ENCODE measurements around the gene ZNF618.

Gene ZNF618

DNA sequence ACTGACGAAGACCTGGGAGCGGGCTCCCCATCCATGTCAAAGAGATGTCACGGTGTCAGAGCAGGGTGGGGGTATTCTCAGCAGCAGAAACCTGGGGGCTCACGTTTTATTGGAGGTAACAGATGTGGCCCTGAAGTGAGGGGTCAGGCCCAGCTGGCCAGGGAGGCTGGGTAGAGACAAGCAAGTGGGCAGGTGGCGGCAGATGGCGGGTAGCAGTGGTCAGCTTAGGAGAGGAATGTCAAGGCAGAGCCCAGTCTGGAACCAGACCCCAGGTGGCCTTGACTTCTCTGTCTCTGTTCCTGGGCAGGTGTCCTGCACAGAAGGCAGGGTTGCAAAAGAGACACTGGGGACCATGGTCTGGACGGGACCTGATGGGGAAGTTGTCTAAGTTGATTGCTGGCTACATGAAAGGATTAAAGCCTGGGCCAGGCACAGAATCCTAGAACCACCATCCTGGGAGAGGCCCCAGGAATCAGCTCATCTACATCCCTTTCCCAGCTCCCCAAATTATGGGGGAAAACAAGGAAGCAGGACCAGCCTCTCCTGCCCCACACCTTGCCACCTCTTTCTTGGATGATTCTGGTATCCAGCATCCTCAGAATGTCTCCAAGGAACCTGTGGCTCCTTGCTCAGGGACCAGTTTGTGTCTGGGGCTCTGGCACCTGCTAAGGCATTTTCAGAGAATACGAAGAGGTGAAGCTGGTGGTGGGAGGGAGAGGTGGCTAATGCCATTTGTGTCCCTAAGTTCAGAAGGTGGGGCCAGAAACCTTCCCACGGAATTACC lies 129.5 kb downstream of the ZNF618 start:
- DNase-seq = no peak

DNA sequence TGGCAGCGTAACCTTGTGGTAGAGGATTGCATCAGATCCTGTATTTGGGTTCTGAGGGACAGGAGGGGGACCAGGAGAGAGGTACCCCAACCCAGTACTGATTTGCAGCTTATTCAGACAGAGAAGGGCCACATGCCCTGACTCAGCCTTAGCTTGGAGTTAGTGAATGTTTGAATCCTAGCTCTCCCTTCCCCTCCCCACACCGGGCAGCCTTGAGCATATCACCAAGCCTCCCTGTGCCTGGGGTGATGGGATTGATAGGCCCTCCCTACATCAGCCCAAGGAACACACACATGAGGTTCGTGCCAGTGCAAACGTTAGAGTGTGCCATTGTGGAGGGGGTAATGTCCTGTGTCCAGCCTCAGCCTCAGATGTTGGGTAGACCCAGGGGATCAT lies 130.0 kb downstream of the ZNF618 start:
- no peak for DNase-seq

DNA sequence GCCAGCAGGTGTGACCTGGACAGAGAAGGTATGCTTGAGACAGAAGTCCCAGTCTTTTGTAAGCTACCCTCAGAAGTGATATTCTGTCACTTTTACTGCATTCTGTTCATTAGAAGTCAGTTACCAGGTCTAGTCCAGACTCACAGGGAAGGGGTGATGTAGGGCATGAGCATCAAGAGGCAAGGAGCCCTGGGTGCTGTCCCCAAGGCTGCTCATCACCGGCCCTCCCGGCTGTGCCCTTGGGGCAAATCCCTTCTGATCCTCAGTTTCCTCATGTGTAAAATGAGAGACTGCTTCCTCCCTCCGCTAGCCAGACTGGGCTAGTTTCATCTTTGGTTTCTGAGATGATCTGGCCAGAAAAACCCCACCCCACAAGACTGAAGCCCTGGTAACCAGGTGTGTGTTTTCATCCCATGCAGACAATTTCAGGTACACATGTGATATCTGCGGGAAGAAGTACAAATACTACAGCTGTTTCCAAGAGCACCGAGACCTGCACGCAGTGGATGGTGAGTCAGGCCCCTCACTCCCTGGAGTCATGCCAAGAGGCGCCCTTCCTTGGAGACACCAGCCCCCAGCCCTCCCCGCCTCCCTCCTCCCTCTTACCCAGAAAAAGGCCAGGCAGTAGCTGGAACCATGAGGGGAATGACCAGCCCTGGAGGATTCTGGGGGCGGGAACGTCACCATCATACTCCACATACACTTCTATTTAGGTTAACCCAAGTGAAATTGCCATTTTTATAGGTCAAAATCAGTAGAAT lies 131.0 kb downstream of the ZNF618 start:
- no peak for DNase-seq

DNA sequence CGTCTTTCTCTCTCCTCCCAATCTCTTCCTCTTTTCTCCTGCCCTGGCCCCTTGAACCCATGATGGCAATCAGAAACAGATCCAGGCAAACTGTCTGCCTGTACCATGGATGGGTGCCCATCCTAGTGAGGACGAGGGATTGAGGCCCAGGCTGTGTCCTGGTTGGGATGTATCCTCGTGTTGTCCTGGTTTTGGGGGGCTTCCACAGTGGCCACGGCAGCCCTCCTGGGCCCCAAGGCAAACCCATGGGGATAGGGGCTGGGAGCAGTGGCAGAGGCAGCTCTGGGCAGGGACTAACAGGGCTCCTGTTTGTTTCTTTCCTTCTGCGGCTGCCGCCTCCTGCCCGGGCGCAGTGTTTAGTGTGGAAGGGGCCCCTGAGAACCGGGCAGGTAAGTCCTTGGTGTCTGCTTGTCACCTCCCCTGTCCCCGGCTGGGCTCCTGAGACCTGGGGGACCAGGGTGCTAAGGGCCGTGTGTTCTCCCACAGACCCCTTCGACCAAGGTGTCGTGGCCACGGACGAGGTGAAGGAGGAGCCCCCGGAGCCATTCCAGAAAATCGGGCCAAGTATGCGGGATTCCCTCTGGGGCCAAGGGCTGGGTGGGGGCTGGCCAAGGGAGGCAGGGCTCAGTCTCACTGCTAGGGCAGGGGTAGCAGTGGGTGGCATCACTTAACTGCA lies 132.0 kb downstream of the ZNF618 start:
- DNase-seq = no peak

DNA sequence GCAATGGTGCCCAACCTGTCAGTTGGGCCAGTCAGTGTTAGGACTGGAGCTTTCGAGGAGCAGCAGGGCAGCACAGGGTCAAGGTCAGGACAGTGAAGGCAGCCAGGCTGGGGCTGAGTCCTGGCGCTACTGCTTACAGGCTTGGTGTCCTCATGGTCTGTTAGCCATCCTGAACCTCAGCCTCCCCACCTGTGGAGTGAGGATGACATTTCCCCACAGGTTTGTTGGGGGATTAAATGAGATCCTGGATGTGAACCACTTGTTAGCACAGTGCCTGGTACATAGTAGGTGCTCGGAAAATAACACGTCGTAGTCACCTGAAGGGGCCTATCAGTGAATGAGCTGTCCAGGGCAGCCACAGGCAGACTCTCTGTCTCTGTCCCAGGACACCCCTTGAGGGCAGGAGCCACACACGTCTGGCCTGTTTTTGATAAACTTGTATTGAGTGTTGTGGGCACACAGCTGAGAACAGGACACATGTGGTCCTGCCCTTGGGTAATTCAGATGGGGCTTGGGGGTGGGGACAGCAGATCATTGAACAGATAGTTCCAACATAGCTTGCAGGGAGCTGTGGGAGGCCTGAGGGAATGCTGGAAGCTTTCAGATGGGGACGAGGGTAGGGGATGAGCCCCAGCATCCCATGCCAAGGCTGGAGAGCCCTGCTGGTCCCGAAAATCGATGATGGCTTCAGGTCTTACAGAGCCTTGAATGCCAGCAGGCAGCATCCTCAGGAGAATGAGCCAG lies 132.7 kb downstream of the ZNF618 start:
- no peak for DNase-seq

DNA sequence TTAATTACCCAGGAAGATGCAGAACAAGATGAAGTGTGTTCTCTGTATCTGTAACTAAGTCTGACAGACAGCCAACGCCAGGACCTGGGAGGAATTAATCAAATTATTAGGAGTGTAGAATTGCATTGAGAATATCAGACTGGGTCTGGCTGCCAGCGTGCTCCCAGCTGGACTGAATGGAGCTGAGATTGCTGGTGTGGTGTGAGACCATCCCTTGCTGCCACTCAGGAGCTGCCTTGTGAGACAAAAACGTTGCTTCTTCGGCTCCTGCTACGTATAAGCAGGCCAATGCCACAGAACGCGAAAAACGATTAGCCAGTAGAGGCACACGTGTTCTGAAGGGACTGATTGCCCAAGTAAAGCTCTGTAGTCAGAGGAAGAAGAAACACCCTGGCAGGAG lies 135.2 kb downstream of the ZNF618 start:
- DNase-seq = no peak

DNA sequence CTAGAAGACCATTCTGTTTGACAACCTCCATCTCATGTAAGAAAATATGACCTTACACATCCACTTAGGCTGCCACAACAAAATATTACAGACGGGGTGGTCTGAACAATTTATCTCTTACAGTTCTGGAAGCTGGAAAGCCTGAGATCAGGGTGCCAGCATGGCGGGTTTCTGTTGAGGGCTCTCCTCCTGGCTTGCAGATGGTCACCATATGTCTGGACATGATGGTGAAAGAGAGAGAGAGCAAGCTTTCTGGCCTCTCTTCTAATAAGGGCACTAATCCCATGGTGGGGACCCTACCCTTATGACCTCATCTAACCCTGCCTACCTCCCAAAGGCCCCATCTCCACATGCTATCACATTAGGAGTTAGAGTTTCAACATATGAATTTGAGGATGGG lies 136.0 kb downstream of the ZNF618 start:
- no peak for DNase-seq

DNA sequence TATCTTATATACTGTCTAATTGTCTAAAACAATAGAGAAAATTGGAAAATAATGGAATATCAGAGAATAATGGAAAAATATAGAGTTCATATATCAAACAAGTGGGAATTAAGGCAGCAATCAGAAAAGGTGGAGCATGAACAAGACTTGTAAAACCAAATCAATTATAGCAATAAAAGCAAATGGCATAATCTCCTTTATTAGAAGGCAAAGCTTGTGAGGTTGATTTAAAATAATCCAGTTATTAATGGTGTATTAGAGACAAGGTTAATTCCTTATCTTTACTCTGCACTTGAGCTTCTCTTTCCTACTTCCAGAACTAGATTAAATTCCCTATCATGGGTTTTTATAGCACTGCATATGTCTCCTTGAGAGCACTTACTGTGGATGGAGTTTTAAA lies 137.9 kb downstream of the ZNF618 start:
- DNase-seq = no peak

DNA sequence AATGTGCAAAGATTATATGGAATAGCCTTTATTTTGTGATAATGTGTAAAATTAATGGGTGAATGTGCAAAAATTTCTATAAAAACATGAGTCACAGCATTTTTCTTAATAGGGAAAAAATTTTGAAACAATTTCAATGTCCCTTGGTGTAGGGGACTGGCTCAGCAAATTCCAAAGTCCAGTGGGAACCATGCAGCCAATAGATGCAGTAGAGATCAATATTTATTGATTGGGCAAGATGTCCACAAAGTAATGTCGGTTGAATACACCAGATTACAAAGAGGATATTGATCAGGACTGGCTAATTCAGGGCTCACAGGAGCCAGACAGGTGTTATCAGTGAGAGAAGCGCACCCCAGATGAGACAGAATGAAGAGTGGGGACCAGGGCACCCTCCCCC lies 139.5 kb downstream of the ZNF618 start:
- DNase-seq = no peak

DNA sequence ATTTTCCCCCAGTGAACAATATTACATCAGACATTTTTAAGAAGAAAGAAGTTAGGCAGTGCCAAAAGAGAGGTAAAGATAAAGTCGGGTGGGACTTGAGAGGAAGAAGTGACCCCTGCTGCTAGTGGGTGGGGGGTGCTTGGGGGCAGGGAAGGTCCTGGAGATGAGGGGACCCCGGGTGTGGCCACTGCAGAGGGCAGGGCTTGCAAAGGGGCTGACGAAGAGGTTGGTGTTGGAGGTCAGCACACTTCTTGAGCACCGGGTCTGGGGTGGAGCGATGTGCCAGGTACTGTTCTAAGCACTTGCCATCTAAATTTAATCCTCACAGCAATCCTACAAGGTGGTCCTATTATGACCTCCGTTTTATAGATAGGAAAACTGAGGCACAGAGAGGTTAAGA lies 140.0 kb downstream of the ZNF618 start:
- DNase-seq = no peak

DNA sequence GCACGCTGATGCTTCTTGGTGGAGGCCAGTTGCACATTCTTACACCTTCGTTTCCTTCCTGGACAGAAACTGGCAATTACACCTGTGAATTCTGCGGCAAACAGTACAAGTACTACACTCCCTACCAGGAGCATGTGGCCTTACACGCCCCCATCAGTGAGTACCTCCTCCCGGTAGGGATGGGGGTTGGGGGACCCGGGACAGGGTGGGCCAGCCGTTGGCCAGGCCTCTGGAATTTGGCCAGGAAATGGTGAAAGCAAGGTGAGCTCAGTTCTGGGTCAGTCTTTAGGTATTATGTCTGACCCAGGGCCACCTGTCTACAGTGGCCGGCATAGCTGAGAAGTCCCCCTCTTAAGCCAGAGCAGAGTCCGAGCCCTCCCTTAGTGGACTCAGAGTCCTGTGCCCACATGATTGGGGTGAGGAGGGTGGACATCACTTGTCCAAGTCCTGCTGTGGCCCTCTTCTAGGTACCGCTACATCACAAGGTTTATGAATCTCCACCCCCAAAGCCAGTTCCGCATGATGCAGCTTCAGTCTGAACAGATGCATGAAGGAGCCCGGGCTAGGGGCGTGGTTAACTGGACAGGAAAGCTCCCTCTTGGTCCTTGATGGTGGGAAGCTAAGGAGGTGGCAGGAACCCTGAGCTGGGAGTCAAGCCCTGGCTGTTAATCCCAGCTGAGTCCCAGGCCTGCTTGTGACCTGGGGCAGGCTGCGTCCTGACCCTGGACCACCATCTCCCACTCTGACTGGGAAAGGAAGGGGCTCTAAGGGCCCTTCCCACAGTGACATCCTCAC lies 140.7 kb downstream of the ZNF618 start:
- no peak for DNase-seq

DNA sequence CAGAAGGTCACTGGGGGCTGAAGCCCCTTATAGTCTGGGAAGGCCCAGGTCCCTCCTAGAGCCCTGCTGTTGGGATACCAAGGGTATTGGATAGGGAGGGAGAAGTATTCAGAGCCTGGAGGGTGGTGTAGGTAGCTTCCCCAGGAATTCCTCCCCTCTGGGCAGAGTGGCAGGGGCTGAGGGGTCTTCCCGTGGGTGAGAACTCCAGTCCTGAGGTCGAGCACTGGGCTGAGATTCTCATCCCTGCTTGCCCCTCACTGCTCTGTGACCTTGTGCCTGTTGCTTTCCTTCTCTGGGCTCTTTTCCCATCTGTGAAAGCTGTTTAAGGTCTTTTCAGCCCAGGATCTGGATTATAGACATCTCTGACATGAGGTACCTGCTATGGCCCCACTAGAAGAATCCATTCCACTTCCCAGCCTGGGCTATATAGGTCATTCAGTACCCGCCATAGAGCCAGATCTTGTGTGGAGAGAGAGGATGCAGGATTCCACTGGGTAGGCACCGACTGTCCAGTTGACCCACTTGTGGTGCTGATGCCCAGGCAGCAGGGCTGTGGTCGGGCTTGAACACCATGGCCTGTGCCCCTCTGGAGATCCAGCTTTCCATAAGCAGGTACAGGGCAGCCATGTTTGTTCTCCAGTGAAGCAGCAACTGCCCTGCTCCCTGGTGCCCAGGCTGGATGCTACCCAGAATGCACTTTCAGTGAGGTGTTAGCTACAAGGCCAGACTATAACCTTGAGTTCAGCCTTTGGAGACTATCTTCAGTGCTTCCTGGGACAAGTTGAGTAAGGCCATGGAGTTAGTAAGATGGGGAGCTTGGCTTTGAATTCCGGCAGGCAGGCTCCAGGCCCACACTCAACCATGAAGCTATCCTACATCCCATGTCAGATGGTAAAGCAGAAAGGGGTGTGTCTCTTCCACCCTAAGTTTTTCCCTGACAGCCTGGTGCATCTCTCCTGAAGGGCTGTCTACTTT lies 141.9 kb downstream of the ZNF618 start:
- no peak for DNase-seq

DNA sequence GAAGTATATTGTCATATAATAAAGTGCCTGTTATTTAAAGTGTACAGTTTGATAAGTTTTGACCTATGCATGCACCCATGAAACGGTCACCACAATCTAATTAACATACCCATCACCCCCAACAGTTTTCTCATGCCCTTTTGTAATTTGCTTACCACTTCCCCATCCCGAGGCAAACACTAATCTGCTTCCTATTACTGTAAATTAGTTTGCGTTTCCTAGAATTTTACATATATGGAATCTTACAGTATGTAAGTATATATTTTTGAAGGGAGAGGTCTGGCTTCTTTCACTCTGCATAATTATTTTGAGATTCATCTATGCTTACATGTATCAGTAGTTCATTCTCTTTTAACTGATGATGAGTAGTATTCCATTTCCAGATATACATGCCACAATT lies 145.5 kb downstream of the ZNF618 start:
- no peak for DNase-seq

DNA sequence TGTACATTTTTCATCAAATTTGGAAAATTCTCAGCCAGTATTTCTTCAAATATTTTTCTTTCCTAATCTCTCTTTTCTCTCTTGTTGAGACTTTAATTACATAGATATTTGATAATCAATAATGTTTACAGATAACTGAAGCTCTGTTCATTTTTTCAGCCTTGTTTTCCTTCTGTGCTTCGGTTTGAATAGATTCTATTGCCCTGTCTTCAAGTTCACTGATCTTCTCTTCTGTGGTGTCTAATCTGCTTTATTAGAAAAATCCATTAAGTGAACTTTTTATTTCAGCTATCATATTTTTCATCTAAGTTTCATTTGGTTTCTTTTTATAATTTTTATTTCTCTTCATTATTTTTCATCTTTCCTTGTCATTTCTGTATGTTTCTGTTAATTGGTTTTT lies 147.9 kb downstream of the ZNF618 start:
- DNase-seq = no peak

DNA sequence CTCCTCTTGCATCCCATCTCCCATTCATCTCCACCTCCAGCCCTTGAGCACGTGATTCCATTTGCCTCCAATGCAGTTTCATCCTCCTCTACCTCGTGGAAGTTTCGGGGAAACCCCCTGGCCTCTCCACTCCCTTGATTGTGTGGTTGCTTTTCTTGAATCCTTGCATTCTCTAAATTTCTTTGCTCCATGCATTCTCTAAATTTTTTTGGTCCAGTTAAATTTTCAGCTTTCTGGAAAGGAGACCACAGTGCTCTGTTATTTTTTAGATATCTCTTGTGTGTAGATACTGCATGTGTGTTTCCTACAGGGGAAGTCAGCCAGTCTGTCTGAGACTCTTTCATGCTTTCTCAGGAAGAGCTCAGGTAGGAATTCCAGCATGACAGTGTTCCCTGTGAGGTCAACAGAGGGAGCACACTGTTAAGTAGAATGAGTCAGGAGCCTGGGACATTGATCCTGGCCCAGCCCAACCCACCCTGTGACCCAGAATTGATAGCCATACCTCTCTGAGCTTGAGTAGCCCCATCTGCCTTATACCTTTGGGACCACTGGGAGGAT lies 149.2 kb downstream of the ZNF618 start:
- no peak for DNase-seq

DNA sequence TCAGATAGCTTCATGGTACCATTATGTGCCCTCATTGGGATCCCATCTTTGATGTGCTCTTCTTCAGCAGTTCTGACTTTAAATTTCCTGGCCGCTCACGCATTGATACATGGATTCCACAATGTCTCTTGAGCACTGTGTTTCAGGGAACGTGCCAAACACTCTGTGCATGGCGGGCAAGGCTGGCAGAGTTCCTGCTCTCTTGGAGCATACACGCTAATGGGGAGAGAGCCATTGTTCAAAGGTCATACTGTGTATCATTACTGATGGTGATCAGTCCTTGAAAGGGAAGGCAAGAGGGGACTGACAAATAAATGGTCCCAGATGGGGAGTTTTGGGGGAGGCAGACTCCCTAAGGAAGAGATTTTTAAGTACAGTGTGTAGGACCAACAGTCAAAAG lies 149.7 kb downstream of the ZNF618 start:
- no peak for DNase-seq

DNA sequence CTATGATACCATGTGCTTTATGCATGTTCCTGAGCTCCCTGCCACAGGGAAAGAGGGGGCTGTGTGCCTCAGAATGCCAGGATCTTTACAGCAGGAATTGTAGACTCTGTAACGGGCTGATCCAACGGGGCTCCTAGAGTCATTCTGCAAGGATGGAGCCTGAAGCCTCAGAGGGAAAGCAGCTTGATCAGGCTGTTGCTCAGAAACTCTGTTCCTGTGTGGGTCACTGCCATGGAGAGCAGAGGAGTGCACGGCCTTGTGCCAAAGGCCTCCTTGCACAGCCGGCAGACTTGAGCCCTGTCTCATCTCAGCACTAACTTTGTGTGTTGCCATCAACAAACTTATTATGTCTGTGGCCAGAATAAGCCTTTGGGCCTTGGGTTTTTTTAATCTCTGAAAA lies 150.2 kb downstream of the ZNF618 start:
- DNase-seq = no peak

DNA sequence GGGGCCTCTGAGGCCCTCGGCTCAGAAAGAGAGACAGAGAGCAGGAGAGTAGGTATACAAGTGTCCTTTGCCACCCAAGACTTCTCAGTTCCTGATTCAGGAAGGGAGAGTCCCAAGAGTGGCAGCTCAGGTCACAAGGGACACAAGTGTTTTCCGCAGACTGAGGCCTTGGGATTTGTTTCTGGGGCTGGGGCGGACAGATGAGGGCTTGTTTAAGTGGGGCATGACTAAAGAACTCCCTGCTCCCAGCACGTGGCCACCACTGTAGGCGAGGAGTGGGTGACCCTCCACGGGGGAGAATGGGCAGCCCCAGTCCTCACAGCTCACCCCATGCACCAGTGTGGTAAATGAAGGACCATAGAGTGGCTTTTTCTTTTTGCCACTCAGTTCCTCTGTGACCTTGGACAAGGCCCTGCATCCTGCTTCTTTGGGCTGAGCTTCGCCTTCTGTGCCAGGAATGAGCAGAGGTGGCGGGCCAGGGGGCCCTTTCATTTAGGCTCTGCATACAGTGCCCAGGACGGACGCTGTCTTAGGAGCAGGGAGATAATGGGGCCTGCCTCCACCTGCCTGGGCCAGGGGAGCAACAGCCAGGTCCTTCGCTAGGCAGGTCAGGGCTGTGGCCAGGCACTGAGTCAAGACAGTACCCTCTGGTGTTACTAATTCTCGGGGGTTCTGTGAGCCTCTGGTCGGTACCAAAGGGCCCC lies 151.2 kb downstream of the ZNF618 start:
- no peak for DNase-seq

DNA sequence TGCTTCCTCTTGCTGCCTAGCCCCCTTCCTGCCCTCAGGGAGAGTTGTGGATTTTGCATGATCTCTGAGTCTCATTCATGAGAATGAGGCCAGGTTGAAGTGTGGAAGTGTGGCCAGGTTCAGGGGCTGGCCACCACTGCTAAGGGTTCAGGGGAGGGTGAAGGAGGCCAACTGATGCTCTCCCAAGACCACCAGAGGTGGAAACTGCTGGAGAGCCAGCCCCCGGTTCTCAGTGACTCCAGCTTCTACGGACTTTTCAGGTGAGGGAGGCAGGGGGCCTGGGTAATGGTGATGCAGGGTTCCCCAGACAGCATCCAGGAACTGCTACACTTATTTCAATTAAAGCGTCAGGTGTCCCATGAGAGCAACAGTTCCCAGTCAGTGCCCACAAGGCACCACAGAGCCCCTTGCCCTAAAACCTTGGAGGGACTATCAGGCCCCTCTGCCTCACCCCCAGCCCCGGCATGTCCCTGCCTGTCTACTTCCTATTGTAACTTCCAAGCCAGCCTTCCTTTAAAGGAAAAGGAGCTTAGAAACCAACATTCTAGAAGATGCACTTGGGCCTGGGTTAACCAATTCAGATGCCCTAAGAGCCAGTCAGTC lies 151.9 kb downstream of the ZNF618 start:
- DNase-seq = no peak

DNA sequence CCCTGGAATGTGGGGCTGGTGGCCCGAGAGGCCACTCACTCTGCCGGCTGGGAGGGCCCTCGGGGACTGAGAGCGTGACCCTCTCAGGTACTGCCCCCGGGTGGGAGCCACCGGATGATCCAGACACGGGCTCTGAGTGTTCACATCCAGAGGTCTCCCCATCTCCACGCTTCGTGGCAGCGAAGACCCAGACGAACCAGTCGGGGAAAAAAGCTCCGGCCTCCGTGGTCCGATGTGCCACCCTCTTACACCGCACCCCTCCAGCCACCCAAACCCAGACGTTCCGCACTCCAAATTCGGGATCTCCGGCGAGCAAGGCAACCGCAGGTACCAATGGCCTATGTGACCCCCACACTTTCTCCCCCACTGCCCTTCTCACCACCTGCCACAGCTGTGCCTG lies 152.5 kb downstream of the ZNF618 start:
- DNase-seq = no peak

Measured in CD4-positive, alpha-beta T cell treated with Interleukin-6 for 4 hours (primary cell).